GM19395 (cell line): ENCODE results near the gene DGLUCY.
"Not testable (repeated sequence)": the region's sequence is repeated elsewhere in the genome, so short reads cannot be mapped to it uniquely, and the experiment has no call there.

Experiments used
- ATAC-seq: cut with Tn5 transposase; IDR thresholded peaks from one replicate; pipeline ENCODE4 v1.9.1; 2021; ENCODE audit warnings: mild to moderate bottlenecking, moderate library complexity; ENCODE audit not compliant: unreplicated experiment

DGLUCY gene

GRCh38 chr14:91204657-91205056, 90.8 kb downstream of the DGLUCY start:
- no peak for ATAC-seq

DNA sequence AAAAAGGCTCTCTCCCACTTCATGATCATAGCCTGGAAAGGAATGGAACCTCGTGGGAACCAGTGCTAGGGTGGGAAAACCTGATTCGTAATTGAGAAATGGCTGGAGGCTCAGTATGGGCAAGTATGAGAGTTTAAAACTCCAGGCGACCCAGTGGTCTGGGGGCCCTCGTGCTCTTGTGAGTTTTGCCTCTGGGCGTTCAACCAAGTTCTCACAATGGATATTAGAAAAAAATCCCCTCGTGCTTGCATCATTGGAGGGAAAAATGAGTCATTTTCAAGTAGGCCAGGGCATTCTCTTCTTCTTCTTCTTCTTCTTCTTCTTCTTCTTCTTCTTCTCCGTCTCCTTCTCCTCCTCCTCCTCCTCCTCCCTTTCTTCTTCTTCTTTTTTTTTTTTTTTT, 91.6 kb downstream of the DGLUCY start:
- ATAC-seq: no peak

GRCh38 chr14:91207008-91207407, 93.1 kb downstream of the DGLUCY start:
- ATAC-seq: no peak

- ATAC-seq: no peak
These were observed 97.1 kb downstream of the DGLUCY start for GRCh38 chr14:91211017-91211416.

DNA sequence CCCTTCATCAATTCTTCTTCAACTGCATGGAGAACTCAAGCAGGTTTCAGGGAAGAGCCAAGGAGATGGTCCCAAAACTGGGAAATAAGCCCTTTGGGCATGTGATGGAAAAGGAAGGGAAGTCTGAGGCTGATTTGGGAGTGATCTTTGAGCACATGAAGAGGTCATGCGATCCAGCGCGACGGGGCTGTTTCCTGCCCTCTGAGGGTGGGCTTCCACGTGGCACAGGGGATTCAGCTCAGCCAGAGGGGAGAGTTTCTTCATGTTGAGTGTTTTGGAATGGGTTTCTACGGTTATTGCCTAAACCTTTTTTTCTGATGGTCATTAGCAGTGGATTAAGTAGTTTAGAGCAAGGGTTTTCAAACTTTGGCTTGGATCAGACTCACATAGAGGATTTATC, 100.4 kb downstream of the DGLUCY start:
- no peak for ATAC-seq

- no peak for ATAC-seq
These were observed 101.5 kb downstream of the DGLUCY start for GRCh38 chr14:91215381-91215780.

- no peak for ATAC-seq
These were observed 102.9 kb downstream of the DGLUCY start for GRCh38 chr14:91216731-91217226.

DNA sequence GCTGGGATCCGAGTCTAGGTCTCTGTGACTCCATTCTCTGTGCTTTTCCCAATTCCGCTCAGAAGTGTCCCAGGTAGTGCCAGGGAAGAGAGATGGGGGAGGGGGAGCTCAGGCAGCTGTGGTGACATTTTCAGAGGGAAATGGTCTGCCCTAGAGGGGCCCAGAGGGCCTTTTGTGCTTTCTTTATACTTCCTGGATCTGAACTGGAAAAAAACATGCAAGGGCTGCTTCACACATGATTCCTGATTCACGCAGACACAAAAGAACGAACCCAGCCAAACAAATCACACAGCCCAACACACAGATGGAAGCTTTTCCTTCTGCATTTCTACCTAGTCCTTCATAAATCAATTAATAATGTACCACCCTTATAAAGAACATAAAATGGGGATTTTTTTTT, 104.1 kb downstream of the DGLUCY start:
- ATAC-seq: no peak

DNA sequence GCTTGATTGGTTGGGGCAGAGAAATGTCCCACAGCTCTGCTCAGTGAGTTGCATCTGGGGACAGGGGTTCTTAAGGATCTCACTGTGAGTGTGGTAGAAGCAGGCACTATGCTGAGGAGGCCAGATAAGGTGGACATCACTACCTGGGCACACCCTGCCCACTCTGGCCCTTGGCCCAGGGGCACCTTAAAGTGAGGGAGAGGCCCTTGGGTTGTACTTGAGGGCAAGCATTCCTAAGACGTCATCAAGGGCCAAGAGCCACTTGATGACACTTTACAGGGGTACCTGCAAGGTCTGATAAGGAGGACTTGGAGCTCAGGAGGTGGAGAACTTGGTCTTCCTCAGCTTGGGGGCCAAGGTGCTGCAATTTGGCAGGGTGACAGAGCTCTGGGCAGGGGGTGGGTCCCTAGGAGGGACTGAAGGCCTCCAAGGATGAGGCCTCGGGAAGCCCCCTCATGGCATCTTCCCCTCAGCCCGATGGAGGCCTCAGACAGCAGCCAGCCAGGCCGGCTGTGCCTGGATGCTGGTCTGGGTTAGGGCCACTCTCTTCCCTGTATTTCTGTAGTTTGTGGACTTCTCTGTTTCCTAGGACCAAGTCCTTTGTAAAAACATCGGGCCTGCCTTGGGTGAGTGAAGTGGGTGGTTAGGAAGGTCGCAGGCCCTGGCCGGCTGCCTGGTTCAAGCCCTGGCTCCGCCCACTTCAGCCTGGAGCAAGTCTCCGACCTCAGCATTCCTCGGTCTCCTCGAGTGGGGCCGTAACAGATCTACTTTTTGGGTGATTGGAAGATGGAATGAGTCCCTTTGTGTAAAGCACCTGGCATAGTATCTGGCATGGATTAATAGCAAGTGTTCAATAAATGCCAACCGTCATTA, 105.9 kb downstream of the DGLUCY start:
- ATAC-seq: no peak

- ATAC-seq: no peak
These were observed 106.7 kb downstream of the DGLUCY start for GRCh38 chr14:91220581-91221000.

- ATAC-seq: no peak
These were observed 107.4 kb downstream of the DGLUCY start for GRCh38 chr14:91221270-91221669.

GRCh38 chr14:91223028-91223783, 109.3 kb downstream of the DGLUCY start:
- no peak for ATAC-seq

DNA sequence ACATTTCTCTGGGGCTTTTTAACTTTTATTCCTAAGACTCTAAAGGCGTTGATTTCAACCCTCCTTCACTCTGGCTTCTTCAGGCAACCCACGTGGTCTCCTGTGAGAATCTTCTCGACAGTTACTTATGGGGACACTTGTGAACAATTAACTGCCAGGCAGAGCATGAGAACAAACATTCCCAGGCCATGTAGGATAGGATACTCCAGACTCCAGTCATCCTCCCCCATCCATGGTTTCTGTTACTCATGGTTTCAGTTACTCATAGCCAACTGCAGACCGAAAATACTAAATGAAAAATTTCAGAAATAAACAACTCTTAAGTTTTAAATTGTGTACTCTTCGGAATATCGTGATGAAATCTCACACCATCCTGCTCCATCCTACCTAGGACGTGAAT, 111.2 kb downstream of the DGLUCY start:
- no peak for ATAC-seq

GRCh38 chr14:91226360-91226759, 112.5 kb downstream of the DGLUCY start:
- ATAC-seq: not testable (repeated sequence)

DNA sequence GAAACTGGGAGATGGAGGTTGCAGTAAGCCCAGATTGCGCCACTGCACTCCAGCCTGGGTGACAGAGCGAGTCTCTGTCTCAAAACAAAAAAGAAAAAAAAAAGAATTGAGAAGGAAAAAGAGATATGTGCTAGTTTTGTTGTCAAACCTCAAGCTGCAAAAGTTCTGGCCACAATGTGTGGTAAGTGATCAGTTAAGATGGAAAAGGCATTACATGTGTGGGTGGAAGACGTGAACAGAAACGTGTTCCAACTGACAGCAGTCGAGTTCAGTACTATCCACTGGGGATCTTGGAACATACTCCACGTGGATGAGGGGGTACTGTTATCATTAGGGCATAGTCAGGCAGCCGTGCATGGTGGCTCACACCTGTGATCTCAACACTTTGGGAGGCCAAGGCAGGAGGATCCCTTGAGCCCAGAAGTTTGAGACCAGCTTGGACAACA, 113.3 kb downstream of the DGLUCY start:
- ATAC-seq: no peak

DNA sequence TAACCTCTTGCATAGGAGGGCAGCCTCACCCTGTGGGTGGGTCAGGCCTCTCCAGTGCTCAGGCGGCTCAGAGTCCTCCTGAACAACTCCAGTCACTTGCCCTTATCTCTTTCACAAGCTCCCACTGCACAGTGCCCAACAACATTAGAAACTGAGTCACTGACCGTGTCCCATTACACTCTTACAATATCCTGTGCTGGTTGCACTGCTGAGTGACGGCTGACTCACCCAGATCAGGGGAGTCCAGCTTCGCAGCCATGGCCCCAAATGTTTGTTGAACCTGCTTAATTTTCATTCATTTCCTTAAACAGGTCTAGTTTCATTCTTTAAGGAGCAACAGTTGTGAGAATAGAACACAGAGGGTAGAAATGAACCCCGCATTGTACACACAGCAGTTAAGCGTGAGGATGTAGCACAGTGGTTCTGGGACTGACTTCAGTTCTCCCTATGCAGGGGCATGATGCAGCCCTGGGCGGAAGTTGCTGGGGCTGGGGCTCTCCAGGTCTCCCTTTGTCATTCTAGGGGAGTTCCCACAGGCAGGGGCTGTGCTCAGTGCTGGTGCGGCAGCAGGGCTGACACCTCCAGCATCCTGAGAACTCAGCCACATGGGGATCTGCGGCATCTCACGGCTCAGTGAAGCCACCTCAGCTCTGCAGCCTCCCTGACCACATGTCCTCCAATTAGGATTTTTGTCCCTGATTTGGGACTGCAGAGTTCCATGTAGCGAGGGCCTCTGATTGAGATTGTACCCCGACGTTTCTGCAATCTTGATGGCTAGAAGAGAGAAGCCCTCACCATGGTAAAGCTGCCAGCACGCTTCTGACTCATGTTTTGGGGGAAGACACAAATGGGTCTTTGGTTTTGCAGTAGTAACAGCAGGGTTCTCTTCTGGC, 114.5 kb downstream of the DGLUCY start:
- ATAC-seq: peak; percentile 78

GRCh38 chr14:91229005-91229382, 115.1 kb downstream of the DGLUCY start:
- ATAC-seq: no peak

GRCh38 chr14:91229743-91230200, 115.9 kb downstream of the DGLUCY start:
- ATAC-seq: peak; percentile 84

DNA sequence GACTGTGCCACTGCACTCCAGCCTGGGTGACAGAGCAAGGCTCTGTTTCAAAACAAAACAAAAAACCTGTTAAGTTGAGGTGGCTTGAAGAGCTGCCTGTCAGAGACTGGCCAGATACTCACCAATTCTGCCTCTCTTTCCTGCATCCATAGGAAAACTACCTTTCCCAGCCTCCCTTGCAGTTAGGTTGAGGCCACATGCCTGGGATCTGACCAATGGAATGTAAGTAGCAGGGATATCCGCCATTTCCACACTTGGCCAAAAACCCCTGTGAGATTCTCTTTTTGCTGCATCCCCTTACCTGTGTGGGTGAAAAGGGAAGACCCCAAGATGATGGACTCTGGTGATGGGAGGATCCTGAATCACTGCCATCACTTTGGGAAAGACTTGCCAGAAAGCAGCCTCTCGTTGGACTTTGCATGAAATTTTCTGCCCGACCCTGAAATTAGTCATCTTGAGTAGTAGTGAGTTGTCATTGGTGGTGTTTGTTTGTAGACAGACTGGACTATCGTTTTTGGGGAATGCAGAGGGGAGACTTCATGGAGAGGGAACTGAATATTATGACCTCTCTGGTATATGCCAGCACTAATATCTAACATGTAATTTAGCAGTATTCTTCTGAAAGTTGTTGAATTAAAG, 116.6 kb downstream of the DGLUCY start:
- ATAC-seq: no peak

GRCh38 chr14:91231446-91231845, 117.6 kb downstream of the DGLUCY start:
- ATAC-seq: no peak
